K562 (cell line): Measurements from ENCODE around the gene ESAM. TPM values are rescaled to one million over a fixed set of nuclear protein-coding genes. Genes with fewer than 3 reads are reported as not detected.

Experiments used
- ARID4B ChIP-seq: sonication (generic); formaldehyde crosslinking; IDR thresholded peaks from 2 replicates; pipeline ENCODE4 v1.8.0; 2022; ENCODE audit warnings: mild to moderate bottlenecking, missing genetic modification reagents
- BHLHE40 ChIP-seq: IDR thresholded peaks from 2 replicates; pipeline ENCODE4 v1.6.1; 2011; ENCODE audit warnings: low read length, improper control_type of control experiment
- CBX5 ChIP-seq: IDR thresholded peaks from 2 replicates; pipeline ENCODE4 v1.6.1; 2014; ENCODE audit warnings: low read depth, borderline replicate concordance
- CTCFL ChIP-seq: IDR thresholded peaks from 2 replicates; pipeline ENCODE4 v1.6.1; 2011; ENCODE audit warnings: borderline replicate concordance, low read depth, mild to moderate bottlenecking, moderate library complexity, low read length; ENCODE audit not compliant: insufficient read depth, poor library complexity, severe bottlenecking
- FOSL1 ChIP-seq: fragments of 200-800 bp; sonication (Bioruptor generic); conservative IDR thresholded peaks from 2 replicates; pipeline ENCODE4 v1.6.1; 2016; ENCODE audit warnings: missing genetic modification characterization, missing compliant biosample characterization
- RAD21 ChIP-seq, 2 experiments: fragments of 250-450 bp in 1 of 2; fragments of 450-650 bp in 1 of 2; sonication (Bioruptor Pico) in 1 of 2; formaldehyde crosslinking in 1 of 2; IDR thresholded peaks in 1 of 2; conservative IDR thresholded peaks in 1 of 2; 2 replicates each; pipeline versions ENCODE4 v1.4.0 to v1.8.0; 2020 to 2022; ENCODE audit warnings: mild to moderate bottlenecking in 2 of 2, moderate library complexity in 1 of 2
- SRSF3 ChIP-seq: fragments of 200-400 bp; formaldehyde crosslinking; IDR thresholded peaks from 2 replicates; pipeline ENCODE4 v1.6.1; 2016; ENCODE audit warnings: mild to moderate bottlenecking, low read length, moderate library complexity; ENCODE audit not compliant: insufficient read depth
- THAP12 ChIP-seq: fragments of 250-450 bp; sonication (Bioruptor Pico); IDR thresholded peaks from 2 replicates; pipeline ENCODE4 v1.9.0; 2021; ENCODE audit warnings: mild to moderate bottlenecking, inconsistent platforms
- THAP7 ChIP-seq: fragments of 250-450 bp; sonication (Bioruptor Pico); IDR thresholded peaks from 2 replicates; pipeline ENCODE4 v1.5.0; 2021
- ZBTB7A ChIP-seq: IDR thresholded peaks from 2 replicates; pipeline ENCODE4 v1.6.1; 2011; ENCODE audit warnings: low read depth, mild to moderate bottlenecking, low read length, moderate library complexity, borderline replicate concordance; ENCODE audit not compliant: control insufficient read depth
- ZNF184 ChIP-seq: sonication (generic); formaldehyde crosslinking; IDR thresholded peaks from 2 replicates; pipeline ENCODE4 v1.5.0; 2020; ENCODE audit warnings: missing genetic modification reagents
- ZNF41 ChIP-seq: fragments of 250-450 bp; sonication (Bioruptor Pico); conservative IDR thresholded peaks from 2 replicates; pipeline ENCODE4 v1.4.0; 2020; ENCODE audit warnings: mild to moderate bottlenecking
- ZNF668 ChIP-seq: fragments of 250-450 bp; sonication (Bioruptor Pico); IDR thresholded peaks from 2 replicates; pipeline ENCODE4 v1.8.0; 2022; ENCODE audit warnings: mild to moderate bottlenecking, inconsistent platforms
- polyA plus RNA-seq, 8 experiments: library from polyadenylated mRNA; depleted of rRNA in 4 of 8; stranded (reverse) in 5 of 8; unstranded in 3 of 8; fragments of >200 nt; fragmentation: Nextera tagmentation in 2 of 8; fragmentation: Illumina TruSeq in 1 of 8; extraction: Ambion mirVana in 2 of 8; extraction: Trizol in 1 of 8; gene quantifications; 2 replicates each; pipeline versions ENCODE4 v1.2.1 to v1.2.3, GENCODE V29; 2011 to 2014; ENCODE audit warnings: inconsistent platforms in 1 of 8, missing spikeins in 1 of 8
- total RNA-seq, 7 experiments: library from RNA; depleted of rRNA in 6 of 7; stranded (reverse); fragments of >200 nt in 6 of 7; fragmentation: Illumina TruSeq in 2 of 7; extraction: Trizol in 2 of 7; gene quantifications; 2 replicates each; pipeline versions ENCODE4 v1.2.1 to v1.2.3, GENCODE V29; 2011 to 2021; ENCODE audit warnings: low replicate concordance in 1 of 7
- TF ChIP-seq, protein P1 (sequence below): fragments of 450-650 bp; IDR thresholded peaks from 2 replicates; pipeline ENCODE4 v1.6.1; 2016; ENCODE audit warnings: antibody characterized with exemption

Gene ESAM
- total and polyA plus RNA-seq, 9 of the 15 experiments (the other 6 are each of a cell fraction or from before 2014, with no cell fraction given) = 0.06 to 1.5 (median 0.22) TPM

DNA sequence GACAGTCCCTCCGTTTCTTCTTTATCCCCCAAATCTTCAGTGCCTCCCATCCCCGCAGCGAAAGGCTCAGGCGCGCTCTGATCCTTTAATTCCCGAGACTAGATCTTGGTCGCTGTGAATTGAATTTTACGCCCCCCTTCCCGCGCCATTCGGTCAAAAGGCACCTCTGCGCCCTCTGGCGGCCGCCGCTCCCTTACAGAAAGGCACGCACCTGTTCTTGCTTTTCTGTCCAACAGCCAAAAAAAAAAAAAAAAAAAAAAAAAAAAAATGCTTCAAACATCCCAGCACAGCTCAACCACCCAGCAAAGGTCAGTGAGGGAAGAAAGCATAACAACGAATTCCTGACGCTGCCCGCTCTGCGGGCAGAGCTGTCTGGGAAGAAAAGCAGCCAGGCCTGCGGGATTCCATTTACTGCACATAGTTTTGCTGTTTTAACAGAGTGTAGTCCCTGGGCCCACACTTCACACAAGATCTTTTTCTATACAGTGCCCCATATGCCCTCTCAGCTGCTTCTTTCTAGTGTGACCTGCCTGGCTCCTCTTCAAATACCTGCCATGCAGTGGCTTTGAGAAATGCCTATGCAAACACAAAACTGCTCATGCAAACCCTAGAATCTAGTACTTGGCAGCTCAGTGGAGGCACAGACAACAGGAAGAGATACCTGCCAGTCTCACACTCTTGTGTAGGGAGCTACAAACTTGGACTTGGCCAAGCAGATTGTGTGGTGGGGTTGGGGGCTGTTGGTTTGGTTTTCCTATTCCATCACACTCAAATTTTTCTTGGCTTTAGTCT lies 1.3 kb upstream of the ESAM start (continued):
- no peak for TF ChIP-seq THAP7 (CRISPR knock-in tag)
- TF ChIP-seq CTCFL = peak; percentile 22
- no peak for TF ChIP-seq ZNF184 (CRISPR knock-in tag)
- TF ChIP-seq BHLHE40 = 0 out of 2 replicates have a peak, but pooled peaks have one; percentile 4
- no peak for TF ChIP-seq THAP12 (CRISPR knock-in tag)
- TF ChIP-seq ARID4B (CRISPR knock-in tag) = no peak
- TF ChIP-seq SRSF3 = no peak
- peak; percentile 55 to 70 for TF ChIP-seq RAD21 (CRISPR knock-in tag; conservative IDR thresholded peaks at IDR 0.05 in 1 of 2, IDR thresholded peaks at IDR 0.05 in 1 of 2)
- no peak for TF ChIP-seq ZNF41 (CRISPR knock-in tag)
- TF ChIP-seq FOSL1 = 0 out of 2 replicates have a peak, but pooled peaks have one; percentile 7
- peak; percentile 47; the same call in 1 of the 2 replicates for TF ChIP-seq ZBTB7A
- TF ChIP-seq ZNF668 (CRISPR knock-in tag) = no peak
- no peak for TF ChIP-seq CBX5
- TF ChIP-seq, protein P1, sequence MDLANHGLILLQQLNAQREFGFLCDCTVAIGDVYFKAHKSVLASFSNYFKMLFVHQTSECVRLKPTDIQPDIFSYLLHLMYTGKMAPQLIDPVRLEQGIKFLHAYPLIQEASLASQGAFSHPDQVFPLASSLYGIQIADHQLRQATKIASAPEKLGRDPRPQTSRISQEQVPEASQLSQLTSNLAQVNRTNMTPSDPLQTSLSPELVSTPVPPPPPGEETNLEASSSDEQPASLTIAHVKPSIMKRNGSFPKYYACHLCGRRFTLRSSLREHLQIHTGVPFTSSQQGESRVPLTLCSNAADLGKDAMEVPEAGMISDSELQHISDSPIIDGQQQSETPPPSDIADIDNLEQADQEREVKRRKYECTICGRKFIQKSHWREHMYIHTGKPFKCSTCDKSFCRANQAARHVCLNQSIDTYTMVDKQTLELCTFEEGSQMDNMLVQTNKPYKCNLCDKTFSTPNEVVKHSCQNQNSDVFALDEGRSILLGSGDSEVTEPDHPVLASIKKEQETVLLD = 0 out of 2 replicates have a peak, but pooled peaks have one; percentile 22
